Smooth muscle cell (in vitro differentiated cells): ENCODE results near the gene PGR. TPM values are rescaled to one million over a fixed set of nuclear protein-coding genes. Genes with fewer than 3 reads are reported as not detected.

Experiments
- DNase-seq: peaks from one replicate; lab custom pipeline; 2025; ENCODE audit not compliant: unreplicated experiment; lab: John Stamatoyannopoulos, UW
- H2AFZ ChIP-seq: fragments of 200-600 bp; sonication (generic); 2 replicates; pipeline ENCODE4 v1.6.0; 2016; ENCODE audit warnings: antibody characterized with exemption, low read depth, mild to moderate bottlenecking
- H3F3A ChIP-seq: fragments of 200-600 bp; sonication (generic); 2 replicates; pipeline ENCODE4 v1.6.0; 2017; ENCODE audit warnings: antibody characterized with exemption, low read depth
- H3K27ac ChIP-seq: fragments of 200-600 bp; sonication (generic); 2 replicates; pipeline ENCODE4 v1.5.1; 2016; ENCODE audit warnings: low read depth, mild to moderate bottlenecking
- H3K27me3 ChIP-seq: fragments of 200-600 bp; sonication (generic); 2 replicates; pipeline ENCODE4 v1.6.1; 2016; ENCODE audit warnings: low read depth, mild to moderate bottlenecking
- H3K36me3 ChIP-seq: fragments of 200-600 bp; sonication (generic); 2 replicates; pipeline ENCODE4 v1.5.1; 2016; ENCODE audit warnings: low read depth
- H3K4me1 ChIP-seq: fragments of 200-600 bp; sonication (generic); 2 replicates; pipeline ENCODE4 v1.5.1; 2016; ENCODE audit warnings: low read depth
- H3K4me2 ChIP-seq: fragments of 200-600 bp; sonication (generic); 2 replicates; pipeline ENCODE4 v1.6.0; 2016; ENCODE audit warnings: mild to moderate bottlenecking
- H3K4me3 ChIP-seq: fragments of 200-600 bp; sonication (generic); 2 replicates; pipeline ENCODE4 v1.5.1; 2016; ENCODE audit warnings: mild to moderate bottlenecking
- H3K79me2 ChIP-seq: fragments of 200-600 bp; sonication (generic); 2 replicates; pipeline ENCODE4 v1.6.0; 2016; ENCODE audit warnings: low read depth, mild to moderate bottlenecking
- H3K9ac ChIP-seq: fragments of 200-600 bp; sonication (generic); 2 replicates; pipeline ENCODE4 v1.6.0; 2016; ENCODE audit warnings: low read depth
- H3K9me3 ChIP-seq: fragments of 200-600 bp; sonication (generic); replicated peaks from 2 replicates; pipeline ENCODE4 v1.5.1; 2016; ENCODE audit warnings: low read depth
- H4K20me1 ChIP-seq: fragments of 200-600 bp; sonication (generic); 2 replicates; pipeline ENCODE4 v1.6.0; 2016; ENCODE audit warnings: low read depth
- WGBS: methylation state at CpG from one replicate; pipeline ENCODE4 v1.1.7; 2016; ENCODE audit warnings: low lambda C conversion rate; 5-methylcytosine and 5-hydroxymethylcytosine counted together
- polyA plus RNA-seq: library from polyadenylated mRNA; unstranded; fragments of >200 nt; fragmentation: Nextera tagmentation; extraction: Ambion mirVana; gene quantifications from 2 replicates; pipeline ENCODE4 v1.2.1, GENCODE V29; 2016
- total RNA-seq: library from RNA; depleted of rRNA; stranded (reverse); fragments of >200 nt; gene quantifications from 2 replicates; pipeline ENCODE4 v1.2.3, GENCODE V29; 2014
- TF ChIP-seq, protein P1 (sequence below): fragments of 200-600 bp; sonication (generic); IDR thresholded peaks from 2 replicates; pipeline ENCODE4 v1.5.1; 2017; ENCODE audit warnings: borderline replicate concordance, mild to moderate bottlenecking, antibody characterized with exemption; ENCODE audit not compliant: insufficient read depth, poor library complexity, severe bottlenecking

The PGR gene
- total and polyA plus RNA-seq, 2 experiments from 2014 or later = 0.27 to 0.85 TPM

DNA sequence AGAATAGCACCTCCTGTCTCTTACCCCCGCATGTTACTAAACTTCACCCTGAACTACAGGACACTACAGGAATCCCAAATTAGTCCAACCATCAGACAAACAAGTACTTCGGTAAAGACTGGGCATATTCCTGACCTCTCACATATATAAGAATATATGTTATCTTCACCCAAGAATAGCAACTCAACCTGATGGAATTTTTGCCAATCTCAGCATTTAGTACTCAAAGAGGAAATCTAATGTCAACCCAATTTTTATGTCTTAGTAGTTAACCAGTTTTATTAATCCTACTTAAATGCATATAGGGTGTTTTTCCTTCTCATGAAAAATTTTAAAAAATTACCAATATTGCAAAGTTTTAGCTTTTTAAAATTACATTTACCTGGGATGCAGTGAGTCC lies 26.2 kb downstream of the PGR start:
- Histone ChIP-seq H3K27ac (no peak overlapping the region), H2AFZ (no peak overlapping the region), H3K4me2 (no peak overlapping the region), H3K4me3 (no peak overlapping the region), H3K9ac (no peak overlapping the region), H3F3A (no peaks in the 10 kb centered on the region), H3K4me1 (no peaks in the 10 kb centered on the region), H4K20me1 (no peaks in the 10 kb centered on the region), H3K9me3 (no peaks in the 10 kb centered on the region), H3K27me3 (no peaks in the 10 kb centered on the region), H3K79me2 (no peaks in the 10 kb centered on the region), H3K36me3 (no peaks in the 10 kb centered on the region)
- DNase-seq = no peak
- 89% methylated on average over 2 of the region's 2 CpGs for WGBS
- TF ChIP-seq, protein P1, sequence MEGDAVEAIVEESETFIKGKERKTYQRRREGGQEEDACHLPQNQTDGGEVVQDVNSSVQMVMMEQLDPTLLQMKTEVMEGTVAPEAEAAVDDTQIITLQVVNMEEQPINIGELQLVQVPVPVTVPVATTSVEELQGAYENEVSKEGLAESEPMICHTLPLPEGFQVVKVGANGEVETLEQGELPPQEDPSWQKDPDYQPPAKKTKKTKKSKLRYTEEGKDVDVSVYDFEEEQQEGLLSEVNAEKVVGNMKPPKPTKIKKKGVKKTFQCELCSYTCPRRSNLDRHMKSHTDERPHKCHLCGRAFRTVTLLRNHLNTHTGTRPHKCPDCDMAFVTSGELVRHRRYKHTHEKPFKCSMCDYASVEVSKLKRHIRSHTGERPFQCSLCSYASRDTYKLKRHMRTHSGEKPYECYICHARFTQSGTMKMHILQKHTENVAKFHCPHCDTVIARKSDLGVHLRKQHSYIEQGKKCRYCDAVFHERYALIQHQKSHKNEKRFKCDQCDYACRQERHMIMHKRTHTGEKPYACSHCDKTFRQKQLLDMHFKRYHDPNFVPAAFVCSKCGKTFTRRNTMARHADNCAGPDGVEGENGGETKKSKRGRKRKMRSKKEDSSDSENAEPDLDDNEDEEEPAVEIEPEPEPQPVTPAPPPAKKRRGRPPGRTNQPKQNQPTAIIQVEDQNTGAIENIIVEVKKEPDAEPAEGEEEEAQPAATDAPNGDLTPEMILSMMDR = no peak

DNA sequence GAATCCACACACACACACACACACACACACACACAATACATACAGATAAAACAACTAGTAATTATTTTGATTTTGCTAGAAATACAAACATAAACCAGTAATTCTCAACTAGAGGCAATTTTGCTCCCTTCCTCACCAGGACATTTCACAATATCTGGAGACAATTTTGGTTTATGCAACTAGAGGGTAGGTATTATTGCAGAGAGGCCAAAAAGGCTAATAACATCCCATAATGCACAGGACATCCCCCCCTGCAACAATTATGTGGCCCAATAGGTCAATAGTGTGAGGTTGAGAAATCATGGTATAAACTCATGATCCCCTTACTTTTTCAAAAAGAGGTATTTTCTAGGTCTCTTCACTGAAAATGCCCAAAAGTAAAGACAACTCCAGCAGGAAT lies 29.0 kb downstream of the PGR start:
- no peaks in the 10 kb centered on the region for H3K79me2 ChIP-seq
- H3K4me3 ChIP-seq = no peak overlapping the region
- H3F3A ChIP-seq = no peaks in the 10 kb centered on the region
- no peaks in the 10 kb centered on the region for H4K20me1 ChIP-seq
- no peaks in the 10 kb centered on the region for H3K9me3 ChIP-seq
- H3K4me2 ChIP-seq = no peak overlapping the region
- H3K4me1 ChIP-seq = no peaks in the 10 kb centered on the region
- H2AFZ ChIP-seq = no peak overlapping the region
- no peak for DNase-seq
- no peaks in the 10 kb centered on the region for H3K36me3 ChIP-seq
- TF ChIP-seq, protein P1 = no peak
- no peaks in the 10 kb centered on the region for H3K27me3 ChIP-seq
- H3K27ac ChIP-seq = no peak overlapping the region
- H3K9ac ChIP-seq = no peak overlapping the region

DNA sequence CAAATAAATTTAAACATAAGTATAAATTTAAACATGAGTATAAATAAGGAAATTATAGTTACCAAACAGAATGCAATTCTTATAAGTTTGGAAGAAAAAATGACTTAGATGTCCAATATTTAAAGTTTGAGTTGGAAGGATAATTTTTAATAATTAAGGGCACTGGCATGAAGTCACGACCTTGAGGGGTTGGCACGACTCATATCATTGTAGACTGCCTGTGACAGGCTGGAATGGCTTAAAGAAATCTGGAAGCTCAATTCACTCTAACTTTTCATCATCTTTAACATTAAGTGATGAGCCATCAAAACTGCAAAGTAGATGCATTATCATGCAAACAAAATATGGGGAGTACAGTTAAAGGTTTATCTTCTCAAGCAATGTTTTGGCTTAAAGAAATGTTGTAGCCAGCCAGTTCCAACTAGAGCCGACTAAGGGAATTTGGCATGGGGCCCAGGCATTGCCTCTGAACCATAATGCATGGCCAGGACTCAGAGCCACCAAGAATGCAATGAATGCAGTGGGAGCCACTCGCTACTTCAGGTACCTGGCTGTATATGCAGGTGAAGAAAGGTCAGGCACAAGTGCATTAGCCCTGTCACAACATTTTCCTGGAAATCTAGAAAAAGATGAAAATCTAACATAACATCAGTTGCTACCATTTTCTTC lies 33.4 kb downstream of the PGR start:
- H3K4me3 ChIP-seq = no peak overlapping the region
- H3K4me2 ChIP-seq = no peak overlapping the region
- DNase-seq = no peak
- H3K79me2 ChIP-seq = no peaks in the 10 kb centered on the region
- H2AFZ ChIP-seq = no peak overlapping the region
- no peaks in the 10 kb centered on the region for H4K20me1 ChIP-seq
- 84% methylated on average over 4 of the region's 4 CpGs for whole genome bisulfite sequencing
- H3K4me1 ChIP-seq = no peaks in the 10 kb centered on the region
- H3K9ac ChIP-seq = no peak overlapping the region
- H3K27me3 ChIP-seq = no peaks in the 10 kb centered on the region
- no peaks in the 10 kb centered on the region for H3K9me3 ChIP-seq
- TF ChIP-seq, protein P1 = no peak
- no peaks in the 10 kb centered on the region for H3K36me3 ChIP-seq
- H3F3A ChIP-seq = no peaks in the 10 kb centered on the region
- H3K27ac ChIP-seq = no peak overlapping the region

DNA sequence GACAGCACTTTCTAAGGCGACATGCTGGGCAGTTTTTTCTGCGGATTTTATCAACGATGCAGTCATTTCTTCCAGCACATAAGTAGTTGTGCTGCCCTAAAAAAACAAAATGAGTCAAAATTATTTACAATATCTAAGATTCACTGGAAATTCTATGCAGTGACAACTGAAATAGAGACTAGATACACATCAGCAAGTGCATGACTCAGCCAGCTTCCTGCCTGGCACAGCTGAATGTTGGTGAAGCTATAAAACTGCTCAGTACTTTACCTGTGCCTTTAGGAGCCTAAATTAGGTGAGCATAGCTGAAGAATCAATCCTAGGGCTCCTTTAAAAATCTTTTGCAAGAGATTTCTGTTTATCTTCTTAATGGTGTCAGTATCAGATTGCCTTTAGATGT lies 37.8 kb downstream of the PGR start:
- no peak overlapping the region for H3K4me2 ChIP-seq
- H3F3A ChIP-seq = no peaks in the 10 kb centered on the region
- no peaks in the 10 kb centered on the region for H3K9me3 ChIP-seq
- no peaks in the 10 kb centered on the region for H3K4me1 ChIP-seq
- no peaks in the 10 kb centered on the region for H3K79me2 ChIP-seq
- no peaks in the 10 kb centered on the region for H3K36me3 ChIP-seq
- 92% methylated on average over 3 of the region's 3 CpGs for WGBS
- no peaks in the 10 kb centered on the region for H3K27me3 ChIP-seq
- no peak for DNase-seq
- H3K4me3 ChIP-seq = no peak overlapping the region
- TF ChIP-seq, protein P1 = no peak
- no peak overlapping the region for H3K27ac ChIP-seq
- no peaks in the 10 kb centered on the region for H4K20me1 ChIP-seq
- H2AFZ ChIP-seq = no peak overlapping the region
- H3K9ac ChIP-seq = no peak overlapping the region
